ENCODE data around the gene CDK8.
"Not testable (repeated sequence)": the region's sequence is repeated elsewhere in the genome, so short reads cannot be mapped to it uniquely, and the experiment has no call there.

The CDK8 gene

DNA sequence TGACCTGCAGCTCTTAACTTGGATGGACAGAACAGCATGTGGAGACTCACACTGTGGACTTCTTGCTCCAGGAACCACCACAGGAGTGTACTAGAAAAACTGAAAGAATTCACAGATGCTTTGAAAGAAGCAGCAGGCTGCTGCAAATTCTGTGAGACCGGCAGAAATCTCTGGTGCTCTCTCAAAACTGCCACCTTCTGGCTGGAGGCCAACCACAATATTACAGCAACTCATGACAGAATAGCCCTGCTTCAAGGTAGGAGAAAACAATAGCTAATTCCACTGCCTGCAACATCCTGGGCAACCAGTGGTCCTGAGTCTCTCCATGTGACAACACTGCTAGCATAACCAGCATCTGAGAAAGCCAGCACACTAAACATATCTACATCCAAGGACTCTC, 26.9 kb downstream of the CDK8 start:
- Histone ChIP-seq H3K27me3 (replicated peaks; ENCODE audit: control insufficient read depth, insufficient read depth, low read length) (no peaks in the 10 kb centered on the region), H3K4me1 (ENCODE audit: control insufficient read depth, insufficient read depth, low read length) (peaks cover 4% of the 10 kb centered on the region), H3K9ac (ENCODE audit: low read length) (no peak overlapping the region), H3K36me3 (ENCODE audit: control insufficient read depth, insufficient read depth, low read length, severe bottlenecking) (peaks cover 11% of the 10 kb centered on the region), H3K9me3 (ENCODE audit: control insufficient read depth, low read length) (no peaks in the 10 kb centered on the region), H3K4me3 (ENCODE audit: low read length) (no peak overlapping the region)
- DNase-seq (ENCODE audit: low read depth) = no peak

- H3K9me3 ChIP-seq (ENCODE audit: control insufficient read depth, low read length); H3K4me1 ChIP-seq (ENCODE audit: control insufficient read depth, insufficient read depth, low read length); H3K27me3 ChIP-seq (replicated peaks; ENCODE audit: control insufficient read depth, insufficient read depth, low read length); H3K9ac ChIP-seq (ENCODE audit: low read length); H3K4me3 ChIP-seq (ENCODE audit: low read length); DNase-seq (ENCODE audit: low read depth); H3K36me3 ChIP-seq (ENCODE audit: control insufficient read depth, insufficient read depth, low read length, severe bottlenecking): not testable (repeated sequence)
Observed at GRCh38 chr13:26285911-26286310, 32.0 kb downstream of the CDK8 start.

GRCh38 chr13:26288838-26289237, 34.9 kb downstream of the CDK8 start:
- not testable (repeated sequence) for DNase-seq (ENCODE audit: low read depth); H3K4me1 ChIP-seq (ENCODE audit: control insufficient read depth, insufficient read depth, low read length); H3K4me3 ChIP-seq (ENCODE audit: low read length); H3K9me3 ChIP-seq (ENCODE audit: control insufficient read depth, low read length); H3K27me3 ChIP-seq (replicated peaks; ENCODE audit: control insufficient read depth, insufficient read depth, low read length); H3K9ac ChIP-seq (ENCODE audit: low read length); H3K36me3 ChIP-seq (ENCODE audit: control insufficient read depth, insufficient read depth, low read length, severe bottlenecking)

DNA sequence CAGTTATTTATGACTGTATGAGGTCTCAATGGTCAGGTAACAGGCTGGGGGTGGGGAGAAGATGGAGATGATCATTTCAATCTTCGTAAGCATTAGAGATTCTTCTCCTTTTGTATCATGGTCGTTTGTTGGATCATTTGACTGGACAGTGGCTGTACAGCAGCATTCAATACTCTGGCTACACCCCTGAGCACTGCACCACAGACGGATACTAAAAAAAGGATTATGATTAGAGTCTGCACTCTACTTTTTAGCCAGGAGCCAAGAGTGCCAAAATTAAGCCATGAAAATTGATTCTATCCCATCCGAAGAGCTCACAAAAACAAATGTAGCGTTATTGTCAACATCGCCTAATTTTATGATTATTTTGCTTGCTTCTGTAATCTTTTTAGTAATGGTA, 41.9 kb downstream of the CDK8 start:
- H3K27me3 ChIP-seq (replicated peaks; ENCODE audit: control insufficient read depth, insufficient read depth, low read length) = no peaks in the 10 kb centered on the region
- H3K9me3 ChIP-seq (ENCODE audit: control insufficient read depth, low read length) = no peaks in the 10 kb centered on the region
- no peak overlapping the region for H3K4me3 ChIP-seq (ENCODE audit: low read length)
- DNase-seq (ENCODE audit: low read depth) = no peak
- no peaks in the 10 kb centered on the region for H3K36me3 ChIP-seq (ENCODE audit: control insufficient read depth, insufficient read depth, low read length, severe bottlenecking)
- H3K4me1 ChIP-seq (ENCODE audit: control insufficient read depth, insufficient read depth, low read length) = peaks cover 21% of the 10 kb centered on the region
- no peak overlapping the region for H3K9ac ChIP-seq (ENCODE audit: low read length)

DNA sequence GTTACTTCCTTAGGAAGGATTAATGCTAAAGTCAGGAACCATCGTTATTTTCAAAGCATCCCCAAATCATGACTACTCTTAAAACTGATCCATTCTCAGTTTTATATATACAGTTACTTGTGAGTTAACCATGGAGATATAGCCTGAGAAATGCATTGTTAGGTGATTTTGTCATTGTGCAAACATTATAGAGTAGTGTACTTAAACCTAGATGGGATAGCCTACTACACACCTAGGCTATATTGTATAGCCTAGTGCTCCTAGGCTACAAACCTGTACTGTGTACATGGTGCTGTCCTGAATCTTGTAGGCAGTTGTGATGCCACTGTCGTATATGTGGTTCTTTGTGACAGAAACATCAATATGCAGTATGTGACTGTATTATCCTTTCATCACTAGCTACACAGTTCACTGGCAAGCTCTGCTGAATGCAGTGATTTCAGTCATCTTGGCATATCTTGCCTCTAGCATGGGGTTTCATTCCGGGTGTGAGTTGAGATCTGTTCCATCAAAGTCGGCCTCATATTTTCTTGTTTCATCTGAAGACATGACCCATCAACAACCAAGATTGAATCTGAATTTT, 45.3 kb downstream of the CDK8 start:
- H3K36me3 ChIP-seq (ENCODE audit: control insufficient read depth, insufficient read depth, low read length, severe bottlenecking) = no peaks in the 10 kb centered on the region
- H3K9me3 ChIP-seq (ENCODE audit: control insufficient read depth, low read length) = no peaks in the 10 kb centered on the region
- peaks cover 23% of the 10 kb centered on the region for H3K4me1 ChIP-seq (ENCODE audit: control insufficient read depth, insufficient read depth, low read length)
- no peaks in the 10 kb centered on the region for H3K27me3 ChIP-seq (replicated peaks; ENCODE audit: control insufficient read depth, insufficient read depth, low read length)
- no peak overlapping the region for H3K9ac ChIP-seq (ENCODE audit: low read length)
- DNase-seq (ENCODE audit: low read depth) = no peak
- no peak overlapping the region for H3K4me3 ChIP-seq (ENCODE audit: low read length)

GRCh38 chr13:26300140-26300539, 46.2 kb downstream of the CDK8 start:
- H3K4me3 ChIP-seq (ENCODE audit: low read length) = no peak overlapping the region

DNA sequence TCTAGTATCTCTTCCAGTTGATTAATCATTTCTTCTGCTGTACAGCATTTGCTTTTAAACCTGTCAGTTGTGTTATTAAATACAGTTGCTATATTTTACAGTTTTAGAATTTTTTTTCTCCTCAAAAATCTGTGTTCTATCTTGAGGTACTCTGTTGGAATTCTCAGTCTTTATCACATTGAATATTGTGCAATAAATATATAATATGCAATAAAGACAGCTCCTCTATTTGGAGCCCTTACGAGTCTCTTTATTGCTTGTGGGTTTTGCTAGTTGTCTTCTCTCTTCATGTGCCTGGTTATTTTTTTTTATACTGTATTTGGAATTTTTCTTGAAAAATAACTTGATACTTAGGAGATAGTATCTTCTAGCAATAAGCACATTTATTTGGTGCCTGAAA, 51.7 kb downstream of the CDK8 start:
- H3K36me3 ChIP-seq (ENCODE audit: control insufficient read depth, insufficient read depth, low read length, severe bottlenecking) = no peaks in the 10 kb centered on the region
- no peaks in the 10 kb centered on the region for H3K9me3 ChIP-seq (ENCODE audit: control insufficient read depth, low read length)
- DNase-seq (ENCODE audit: low read depth) = no peak
- no peaks in the 10 kb centered on the region for H3K27me3 ChIP-seq (replicated peaks; ENCODE audit: control insufficient read depth, insufficient read depth, low read length)
- peaks cover 9% of the 10 kb centered on the region for H3K4me1 ChIP-seq (ENCODE audit: control insufficient read depth, insufficient read depth, low read length)
- no peak overlapping the region for H3K4me3 ChIP-seq (ENCODE audit: low read length)
- no peak overlapping the region for H3K9ac ChIP-seq (ENCODE audit: low read length)

More at GRCh38 chr13:26300140-26300539, 46.2 kb downstream of the CDK8 start:
- peaks cover 23% of the 10 kb centered on the region for H3K4me1 ChIP-seq (ENCODE audit: control insufficient read depth, insufficient read depth, low read length)
- H3K27me3 ChIP-seq (replicated peaks; ENCODE audit: control insufficient read depth, insufficient read depth, low read length) = no peaks in the 10 kb centered on the region
- H3K36me3 ChIP-seq (ENCODE audit: control insufficient read depth, insufficient read depth, low read length, severe bottlenecking) = no peaks in the 10 kb centered on the region
- H3K9ac ChIP-seq (ENCODE audit: low read length) = no peak overlapping the region
- H3K9me3 ChIP-seq (ENCODE audit: control insufficient read depth, low read length) = no peaks in the 10 kb centered on the region
- peak; percentile 32 for DNase-seq (ENCODE audit: low read depth)

DNA sequence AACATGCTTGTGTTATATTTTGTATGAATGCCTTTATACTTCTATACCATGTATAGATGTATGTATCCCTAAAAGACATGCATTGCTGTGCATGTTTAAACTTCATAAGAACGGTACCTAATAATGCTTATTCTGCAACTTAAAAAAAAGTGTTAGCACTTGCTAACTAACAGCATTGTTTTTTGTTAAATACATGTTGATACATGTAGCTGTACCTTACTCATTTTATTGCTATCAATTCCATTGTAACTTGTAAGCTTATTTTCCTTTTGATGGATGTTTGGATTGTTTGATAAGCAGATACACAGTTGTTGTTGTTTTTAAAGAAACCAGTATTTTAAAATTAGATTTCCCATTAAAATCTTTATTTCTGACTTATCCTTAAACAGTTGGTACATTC, 53.8 kb downstream of the CDK8 start:
- Histone ChIP-seq H3K27me3 (replicated peaks; ENCODE audit: control insufficient read depth, insufficient read depth, low read length) (no peaks in the 10 kb centered on the region), H3K4me1 (ENCODE audit: control insufficient read depth, insufficient read depth, low read length) (peaks cover 6% of the 10 kb centered on the region), H3K9ac (ENCODE audit: low read length) (no peak overlapping the region), H3K9me3 (ENCODE audit: control insufficient read depth, low read length) (no peaks in the 10 kb centered on the region), H3K36me3 (ENCODE audit: control insufficient read depth, insufficient read depth, low read length, severe bottlenecking) (no peaks in the 10 kb centered on the region), H3K4me3 (ENCODE audit: low read length) (no peak overlapping the region)
- no peak for DNase-seq (ENCODE audit: low read depth)

GRCh38 chr13:26308250-26308649, 54.3 kb downstream of the CDK8 start:
- H3K27me3 ChIP-seq (replicated peaks; ENCODE audit: control insufficient read depth, insufficient read depth, low read length) = no peaks in the 10 kb centered on the region
- H3K36me3 ChIP-seq (ENCODE audit: control insufficient read depth, insufficient read depth, low read length, severe bottlenecking) = no peaks in the 10 kb centered on the region
- no peak overlapping the region for H3K9ac ChIP-seq (ENCODE audit: low read length)
- DNase-seq (ENCODE audit: low read depth) = no peak
- H3K4me1 ChIP-seq (ENCODE audit: control insufficient read depth, insufficient read depth, low read length) = peaks cover 6% of the 10 kb centered on the region
- H3K9me3 ChIP-seq (ENCODE audit: control insufficient read depth, low read length) = no peaks in the 10 kb centered on the region
- no peak overlapping the region for H3K4me3 ChIP-seq (ENCODE audit: low read length)

GRCh38 chr13:26308836-26309235, 54.9 kb downstream of the CDK8 start:
- H3K4me3 ChIP-seq (ENCODE audit: low read length) = no peak overlapping the region
- no peaks in the 10 kb centered on the region for H3K27me3 ChIP-seq (replicated peaks; ENCODE audit: control insufficient read depth, insufficient read depth, low read length)
- DNase-seq (ENCODE audit: low read depth) = no peak
- no peaks in the 10 kb centered on the region for H3K9me3 ChIP-seq (ENCODE audit: control insufficient read depth, low read length)
- no peak overlapping the region for H3K9ac ChIP-seq (ENCODE audit: low read length)
- H3K4me1 ChIP-seq (ENCODE audit: control insufficient read depth, insufficient read depth, low read length) = peaks cover 6% of the 10 kb centered on the region
- H3K36me3 ChIP-seq (ENCODE audit: control insufficient read depth, insufficient read depth, low read length, severe bottlenecking) = no peaks in the 10 kb centered on the region

DNA sequence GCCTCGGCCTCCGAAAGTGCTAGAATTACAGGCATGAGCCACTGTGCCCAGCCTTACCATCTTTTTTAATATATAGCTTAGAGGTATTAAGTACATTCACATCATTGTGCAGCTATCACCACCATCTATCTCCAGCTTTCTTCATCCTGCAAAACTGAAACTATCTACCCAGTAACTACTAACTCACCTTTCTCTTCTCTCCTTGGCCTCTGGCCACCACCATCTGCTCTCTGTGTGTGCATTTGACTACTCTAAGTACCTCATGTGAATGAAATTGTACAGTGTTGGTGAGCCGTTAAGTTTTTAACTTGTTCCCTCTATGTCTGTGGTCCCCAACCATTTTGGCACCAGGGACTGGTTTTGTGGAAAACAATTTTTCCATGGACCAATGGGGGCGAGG, 56.1 kb downstream of the CDK8 start:
- no peaks in the 10 kb centered on the region for H3K36me3 ChIP-seq (ENCODE audit: control insufficient read depth, insufficient read depth, low read length, severe bottlenecking)
- H3K4me1 ChIP-seq (ENCODE audit: control insufficient read depth, insufficient read depth, low read length) = peaks cover 6% of the 10 kb centered on the region
- H3K4me3 ChIP-seq (ENCODE audit: low read length) = no peak overlapping the region
- DNase-seq (ENCODE audit: low read depth) = no peak
- H3K9me3 ChIP-seq (ENCODE audit: control insufficient read depth, low read length) = no peaks in the 10 kb centered on the region
- no peak overlapping the region for H3K9ac ChIP-seq (ENCODE audit: low read length)
- no peaks in the 10 kb centered on the region for H3K27me3 ChIP-seq (replicated peaks; ENCODE audit: control insufficient read depth, insufficient read depth, low read length)

GRCh38 chr13:26310470-26310869, 56.5 kb downstream of the CDK8 start:
- Histone ChIP-seq H3K9me3 (ENCODE audit: control insufficient read depth, low read length) (no peaks in the 10 kb centered on the region), H3K4me1 (ENCODE audit: control insufficient read depth, insufficient read depth, low read length) (peaks cover 5% of the 10 kb centered on the region), H3K36me3 (ENCODE audit: control insufficient read depth, insufficient read depth, low read length, severe bottlenecking) (no peaks in the 10 kb centered on the region), H3K9ac (ENCODE audit: low read length) (no peak overlapping the region), H3K27me3 (replicated peaks; ENCODE audit: control insufficient read depth, insufficient read depth, low read length) (no peaks in the 10 kb centered on the region), H3K4me3 (ENCODE audit: low read length) (no peak overlapping the region)
- no peak for DNase-seq (ENCODE audit: low read depth)
